Tibial nerve (tissue), 4 donors: ENCODE measurements around the gene CNST.

Source experiments
- EP300 ChIP-seq, 2 donors: sonication (generic); formaldehyde crosslinking; IDR thresholded peaks; one replicate each; pipeline ENCODE4 v1.6.1; 2017; ENCODE audit warnings: antibody characterized with exemption in 2 of 2, mild to moderate bottlenecking in 1 of 2
- POLR2A ChIP-seq, 2 donors: fragments of 450-650 bp; IDR thresholded peaks; one replicate each; pipeline ENCODE4 v1.6.1; 2017; ENCODE audit warnings: antibody characterized with exemption in 2 of 2, mild to moderate bottlenecking in 2 of 2, moderate library complexity in 2 of 2
- TF ChIP-seq, protein P1 (sequence below), 5 experiments: fragments of 200-600 bp in 3 of 5; fragments of 450-650 bp in 2 of 5; sonication (generic) in 3 of 5; IDR thresholded peaks; one replicate each; pipeline ENCODE4 v1.5.1; 2016 to 2019; ENCODE audit warnings: antibody characterized with exemption in 5 of 5, mild to moderate bottlenecking in 3 of 5, moderate library complexity in 2 of 5

DNA sequence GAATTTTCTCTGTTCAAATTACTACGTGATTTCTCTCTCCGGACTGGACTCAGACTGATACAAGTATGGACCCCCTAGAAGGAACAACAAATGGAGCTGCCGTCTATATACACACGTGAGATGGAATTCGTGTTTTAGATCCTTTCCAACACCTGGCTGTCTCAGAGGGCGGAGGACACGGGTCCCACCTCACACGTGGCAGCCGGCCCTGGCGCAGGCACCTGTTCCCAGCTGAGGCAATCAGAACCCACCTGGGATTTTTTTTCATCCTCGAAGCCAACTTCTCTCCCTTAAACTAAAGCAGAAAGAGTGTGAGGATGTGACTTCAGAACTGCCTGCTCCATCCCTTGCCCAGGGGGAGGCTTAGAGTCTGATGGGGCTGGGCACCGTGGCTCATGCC, 123.8 kb downstream of the CNST start:
- TF ChIP-seq, protein P1, sequence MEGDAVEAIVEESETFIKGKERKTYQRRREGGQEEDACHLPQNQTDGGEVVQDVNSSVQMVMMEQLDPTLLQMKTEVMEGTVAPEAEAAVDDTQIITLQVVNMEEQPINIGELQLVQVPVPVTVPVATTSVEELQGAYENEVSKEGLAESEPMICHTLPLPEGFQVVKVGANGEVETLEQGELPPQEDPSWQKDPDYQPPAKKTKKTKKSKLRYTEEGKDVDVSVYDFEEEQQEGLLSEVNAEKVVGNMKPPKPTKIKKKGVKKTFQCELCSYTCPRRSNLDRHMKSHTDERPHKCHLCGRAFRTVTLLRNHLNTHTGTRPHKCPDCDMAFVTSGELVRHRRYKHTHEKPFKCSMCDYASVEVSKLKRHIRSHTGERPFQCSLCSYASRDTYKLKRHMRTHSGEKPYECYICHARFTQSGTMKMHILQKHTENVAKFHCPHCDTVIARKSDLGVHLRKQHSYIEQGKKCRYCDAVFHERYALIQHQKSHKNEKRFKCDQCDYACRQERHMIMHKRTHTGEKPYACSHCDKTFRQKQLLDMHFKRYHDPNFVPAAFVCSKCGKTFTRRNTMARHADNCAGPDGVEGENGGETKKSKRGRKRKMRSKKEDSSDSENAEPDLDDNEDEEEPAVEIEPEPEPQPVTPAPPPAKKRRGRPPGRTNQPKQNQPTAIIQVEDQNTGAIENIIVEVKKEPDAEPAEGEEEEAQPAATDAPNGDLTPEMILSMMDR (IDR thresholded peaks at IDR 0.05) = no peak
- TF ChIP-seq EP300 (IDR thresholded peaks at IDR 0.05) (no peak), POLR2A (IDR thresholded peaks at IDR 0.05) (no peak)
